Stimulated activated CD8-positive, alpha-beta memory T cell treated with anti-CD3 and anti-CD28 coated beads, Interleukin-15, amount 100 ng/mL, for 1 hour (primary cell): Measurements from ENCODE around the gene ADCY4.
"Not testable (repeated sequence)": the region's sequence is repeated elsewhere in the genome, so short reads cannot be mapped to it uniquely, and the experiment has no call there.

Experiments
- DNase-seq: peaks from one replicate; pipeline ENCODE4 v3.0.0-alpha.2; 2020; ENCODE audit warnings: low read depth

ADCY4 gene

GRCh38 chr14:24338843-24339242 lies 4.0 kb upstream of the ADCY4 start:
- DNase-seq: no peak

GRCh38 chr14:24337824-24338175 lies 2.9 kb upstream of the ADCY4 start:
- no peak for DNase-seq

GRCh38 chr14:24337144-24337823 lies 2.4 kb upstream of the ADCY4 start:
- DNase-seq: no peak

GRCh38 chr14:24335461-24336171 lies 745 bp upstream of the ADCY4 start:
- no peak for DNase-seq

- peak; percentile 68 for DNase-seq
Measured at GRCh38 chr14:24332268-24332993, 2.4 kb downstream of the ADCY4 start.

GRCh38 chr14:24331731-24332267 lies 3.1 kb downstream of the ADCY4 start:
- no peak for DNase-seq

GRCh38 chr14:24330973-24331674 lies 3.7 kb downstream of the ADCY4 start:
- no peak for DNase-seq

- DNase-seq: no peak
Measured at GRCh38 chr14:24329736-24330135, 5.1 kb downstream of the ADCY4 start.

GRCh38 chr14:24329073-24329663 lies 5.7 kb downstream of the ADCY4 start:
- DNase-seq: no peak

GRCh38 chr14:24327914-24328313 lies 7.0 kb downstream of the ADCY4 start:
- not testable (repeated sequence) for DNase-seq

GRCh38 chr14:24327303-24327702 lies 7.6 kb downstream of the ADCY4 start:
- DNase-seq: no peak

GRCh38 chr14:24325963-24326362 lies 8.9 kb downstream of the ADCY4 start:
- DNase-seq: no peak

- DNase-seq: no peak
Measured at GRCh38 chr14:24325041-24325530, 9.8 kb downstream of the ADCY4 start.

GRCh38 chr14:24324024-24324423 lies 10.8 kb downstream of the ADCY4 start:
- no peak for DNase-seq

GRCh38 chr14:24323341-24323740 lies 11.5 kb downstream of the ADCY4 start:
- DNase-seq: no peak

GRCh38 chr14:24322672-24323071 lies 12.2 kb downstream of the ADCY4 start:
- no peak for DNase-seq

- no peak for DNase-seq
Measured at GRCh38 chr14:24321212-24321975, 13.5 kb downstream of the ADCY4 start.

- DNase-seq: no peak
Measured at GRCh38 chr14:24317141-24317928, 17.5 kb downstream of the ADCY4 start.

- DNase-seq: no peak
Measured at GRCh38 chr14:24316597-24316950, 18.3 kb downstream of the ADCY4 start.
